GM15510 (cell line): ENCODE data around the gene AHCYL1.

Source experiments
- POLR2A ChIP-seq: IDR thresholded peaks from 3 replicates; pipeline ENCODE4 v1.6.1; 2011; ENCODE audit warnings: borderline replicate concordance; ENCODE audit not compliant: insufficient read length; ENCODE audit errors: extremely low read depth

Gene AHCYL1

DNA sequence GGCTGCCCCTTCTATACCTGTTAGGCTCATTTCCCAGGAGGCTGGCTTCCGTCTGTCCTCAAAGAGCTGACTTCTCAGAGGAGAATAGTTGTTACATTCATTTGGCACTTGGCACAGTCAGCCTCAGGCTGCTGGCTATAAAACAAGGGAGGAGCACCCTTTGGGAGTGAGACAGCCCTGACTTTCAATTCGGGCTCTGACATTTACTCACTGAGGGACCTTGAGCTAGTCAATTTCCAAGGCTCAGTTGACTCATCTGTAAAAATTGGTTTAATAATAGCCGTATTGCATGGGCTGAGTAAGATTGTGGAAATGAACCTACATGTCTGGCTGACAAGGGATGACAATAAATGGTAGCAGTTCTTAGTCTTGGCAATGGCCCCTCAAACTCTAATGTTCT lies 72.2 kb downstream of the AHCYL1 start:
- no peak for TF ChIP-seq POLR2A

DNA sequence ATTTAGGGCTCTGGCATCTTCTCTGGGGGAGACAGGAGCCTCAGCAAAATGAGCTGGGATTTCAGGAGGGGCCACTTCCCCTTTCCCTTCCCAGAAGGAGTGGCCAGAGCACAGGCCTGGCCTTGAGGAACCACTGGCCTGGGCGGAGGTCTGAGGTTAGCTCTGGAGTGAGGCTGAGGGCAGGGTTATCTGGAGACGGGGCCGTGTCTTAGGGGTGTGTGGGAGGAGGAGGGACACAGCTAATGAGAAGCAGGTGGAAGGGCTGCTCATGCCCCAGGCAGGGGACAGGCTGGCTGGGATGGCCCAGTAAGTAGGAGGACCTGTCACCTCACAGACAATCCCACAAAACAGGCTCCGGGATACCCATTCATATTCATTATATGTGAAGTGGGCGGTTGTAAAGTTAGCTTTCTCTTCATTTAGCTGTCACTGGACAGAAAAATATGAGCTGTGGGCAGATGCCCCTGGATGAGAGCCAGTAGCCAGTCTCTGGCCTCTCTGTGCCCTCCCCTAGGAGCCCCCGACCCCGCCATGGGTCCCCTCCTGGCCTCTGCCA lies 73.5 kb downstream of the AHCYL1 start:
- no peak for TF ChIP-seq POLR2A

DNA sequence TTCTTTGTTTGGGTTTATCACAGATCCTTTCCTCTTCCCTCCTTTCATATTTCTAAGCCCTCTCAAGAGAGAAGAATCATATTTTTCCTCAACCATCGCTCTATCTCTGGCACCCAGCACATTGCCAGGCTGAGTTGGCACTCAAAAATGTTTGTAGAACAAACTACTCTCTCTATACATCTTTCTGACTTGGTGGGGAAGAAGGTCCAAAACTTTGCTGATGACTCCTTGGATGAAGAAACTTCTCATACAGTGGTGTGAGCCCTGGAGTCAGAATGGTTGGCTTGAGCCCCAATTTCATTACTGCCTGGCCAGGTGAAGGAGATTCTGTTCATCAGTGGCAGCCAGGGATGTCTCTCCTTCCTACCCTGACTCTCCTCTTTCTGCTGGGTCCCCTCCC lies 74.0 kb downstream of the AHCYL1 start:
- TF ChIP-seq POLR2A = no peak

DNA sequence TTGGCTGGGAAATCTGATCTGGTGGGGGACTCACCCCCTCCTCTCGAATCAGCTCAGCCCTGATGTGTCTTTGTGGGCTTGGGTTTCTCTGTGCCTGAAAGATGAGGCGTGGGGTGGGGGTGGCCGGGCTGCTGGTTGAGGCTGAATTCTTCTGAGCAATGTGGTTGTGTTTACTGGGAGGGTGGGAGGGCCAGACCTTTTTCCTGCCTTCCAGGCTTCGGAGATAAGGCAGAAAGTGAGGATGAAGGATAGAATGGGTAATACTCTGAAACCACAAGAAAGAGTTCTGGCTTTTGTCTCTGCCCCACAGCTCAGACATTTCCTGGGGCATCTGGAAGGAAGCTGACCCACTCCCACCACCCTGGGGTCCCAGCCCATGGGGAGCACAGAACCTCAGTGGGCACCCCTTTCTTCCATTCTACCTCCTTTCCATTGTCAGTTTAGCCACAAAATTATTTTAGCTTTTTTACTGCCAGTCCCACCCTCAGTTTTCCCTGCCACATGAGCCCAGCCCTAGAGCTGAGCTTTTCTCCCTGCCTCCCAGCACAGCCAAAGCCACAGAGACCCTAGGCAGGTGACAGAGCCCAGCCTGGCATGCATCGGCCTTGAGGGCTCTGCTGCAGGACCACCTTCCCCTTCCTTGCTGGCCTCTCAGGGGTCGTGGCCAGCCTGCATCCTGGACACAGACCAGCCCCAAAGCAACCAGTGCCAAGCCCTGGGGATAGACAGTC lies 74.7 kb downstream of the AHCYL1 start:
- no peak for TF ChIP-seq POLR2A

DNA sequence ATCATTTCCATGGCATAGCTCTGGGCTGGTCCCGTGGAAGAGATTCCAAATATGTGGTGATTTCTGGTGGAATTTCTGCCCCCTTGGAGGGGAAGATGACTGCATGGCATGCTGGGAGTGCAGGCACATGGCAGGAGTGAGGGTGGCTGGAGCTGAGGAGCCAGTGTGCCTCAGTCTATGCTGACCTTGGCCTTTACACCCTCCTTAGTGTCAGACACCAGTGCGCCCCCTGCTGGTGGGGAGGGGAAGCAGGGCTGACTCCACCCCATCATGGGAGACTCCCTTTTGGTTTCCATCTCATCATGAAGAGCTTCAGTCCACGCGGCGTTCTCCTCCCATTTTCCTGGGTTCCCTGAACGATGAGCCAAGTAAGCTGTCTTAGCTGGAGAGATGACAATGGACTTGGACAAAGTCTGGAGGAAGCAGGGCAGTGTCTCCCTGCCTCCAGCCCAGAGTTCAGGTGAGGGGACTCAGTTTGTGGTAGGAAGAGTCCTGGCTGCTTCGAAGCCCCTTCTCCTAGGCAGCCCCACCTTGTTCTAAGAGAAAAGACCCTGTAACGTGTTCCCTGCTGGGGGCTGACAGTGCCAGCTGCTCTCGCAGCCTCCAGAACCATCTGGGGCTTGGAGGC lies 75.6 kb downstream of the AHCYL1 start:
- TF ChIP-seq POLR2A = no peak

DNA sequence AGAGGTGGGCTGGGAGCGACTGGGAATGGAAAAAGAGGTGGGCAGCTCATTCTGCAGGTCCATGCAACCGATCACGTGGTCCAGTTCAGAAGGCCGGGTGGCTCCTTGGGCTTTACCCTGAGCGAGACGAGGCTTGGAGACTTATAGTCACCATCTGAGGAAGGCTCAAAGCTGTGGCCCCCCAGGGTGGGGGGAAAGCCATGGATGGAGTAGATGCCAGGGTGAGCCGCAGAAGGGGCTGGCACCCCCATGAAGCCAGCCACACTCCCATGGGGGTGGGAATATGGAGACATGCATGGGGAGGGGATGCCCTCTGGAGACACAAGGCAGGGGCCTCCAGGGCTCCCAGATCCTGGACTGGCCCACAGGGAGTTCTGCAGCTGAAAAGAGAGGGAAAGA lies 76.1 kb downstream of the AHCYL1 start:
- TF ChIP-seq POLR2A = no peak

DNA sequence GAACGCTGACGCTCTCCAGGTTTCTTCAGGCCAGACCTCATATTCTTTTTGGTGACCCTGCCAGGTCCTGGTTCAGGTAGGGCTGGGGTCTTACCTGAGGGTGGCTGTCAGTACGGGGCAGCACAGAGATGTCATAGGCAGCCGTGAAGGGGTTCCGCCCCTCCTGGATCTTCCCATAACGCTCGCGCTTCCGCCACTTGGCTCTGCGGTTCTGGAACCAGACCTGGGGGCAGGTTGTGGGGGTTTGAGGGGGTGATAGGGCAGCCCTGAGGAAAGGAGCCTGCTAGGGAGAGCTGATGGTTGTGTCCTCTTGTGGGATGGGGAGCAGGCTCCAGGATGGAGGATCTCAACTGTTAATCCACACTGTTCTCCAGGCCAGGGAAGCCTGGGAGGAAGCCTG lies 76.8 kb downstream of the AHCYL1 start:
- no peak for TF ChIP-seq POLR2A

DNA sequence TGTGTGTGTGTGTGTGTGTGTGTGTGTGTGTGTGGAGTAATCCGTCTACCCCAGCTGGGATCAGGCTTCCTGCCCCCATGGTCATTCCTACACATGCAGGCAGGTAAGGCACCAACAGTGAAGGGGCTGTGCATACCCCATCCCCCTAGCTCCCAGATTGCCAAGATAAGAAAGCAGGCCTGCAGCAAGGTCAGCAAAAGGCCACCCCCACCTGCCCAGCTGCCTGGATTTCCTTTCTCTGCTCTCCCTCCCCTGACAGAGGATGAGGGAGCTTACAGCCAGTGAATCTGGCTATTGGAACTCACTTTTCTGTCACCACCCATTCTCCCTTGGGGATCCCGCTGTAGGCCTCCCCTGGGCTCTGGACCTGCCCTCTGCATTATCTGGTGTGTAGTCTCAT lies 78.0 kb downstream of the AHCYL1 start:
- TF ChIP-seq POLR2A = no peak

DNA sequence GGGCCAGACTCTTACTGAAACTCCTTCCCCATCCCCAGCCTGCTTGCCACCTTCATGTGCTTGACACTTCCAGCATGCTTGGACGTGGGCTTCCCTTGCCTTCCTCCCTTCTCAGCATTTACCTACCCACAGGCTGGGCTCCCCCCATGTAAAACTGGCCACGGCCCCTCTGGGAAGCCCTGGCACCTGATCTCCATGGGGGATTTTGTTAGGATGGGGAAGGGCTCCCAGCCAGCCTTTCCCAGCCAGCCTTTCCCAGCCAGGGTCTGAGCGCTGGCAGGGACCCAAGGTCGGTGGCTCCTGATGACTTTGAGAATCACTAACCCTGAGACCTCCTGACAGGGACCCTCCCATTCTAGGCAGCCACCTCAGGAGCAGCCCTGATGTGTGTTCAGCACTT lies 79.2 kb downstream of the AHCYL1 start:
- TF ChIP-seq POLR2A = no peak

DNA sequence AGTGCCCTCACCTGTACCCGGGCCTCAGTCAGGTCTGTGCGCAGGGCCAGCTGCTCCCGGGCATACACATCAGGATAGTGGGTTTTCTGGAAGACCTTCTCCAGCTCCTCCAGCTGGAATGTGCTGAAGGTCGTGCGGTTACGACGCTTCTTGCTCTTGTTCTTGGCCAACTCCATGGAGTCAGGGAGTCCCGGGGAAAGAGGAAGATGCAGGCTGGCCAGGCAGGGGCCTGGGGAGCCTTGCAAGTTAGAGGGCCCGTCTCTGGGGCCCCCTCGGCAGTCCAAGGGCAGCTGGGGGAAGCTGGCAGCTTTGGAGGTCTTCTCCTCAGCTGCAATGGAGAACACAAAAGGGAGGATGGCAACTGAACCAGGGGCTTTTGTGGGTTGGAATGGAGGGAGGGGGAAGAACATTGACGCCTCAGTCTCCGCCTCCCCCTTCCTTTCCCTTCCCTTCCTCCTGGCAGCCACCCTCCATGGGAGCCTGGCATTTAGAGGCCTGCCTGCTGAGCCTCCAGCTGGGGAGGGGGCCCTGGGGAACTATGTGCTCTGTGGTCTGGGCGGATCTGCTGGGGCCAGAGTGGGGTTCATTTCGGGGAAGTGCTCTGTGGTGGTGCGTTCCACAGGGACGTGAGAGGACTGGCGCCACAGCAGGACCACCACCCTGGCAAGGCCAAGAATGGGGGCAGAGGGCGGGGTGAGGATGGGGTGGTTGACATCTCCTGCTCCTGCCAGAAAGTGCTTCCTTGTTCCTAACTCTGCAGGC lies 80.2 kb downstream of the AHCYL1 start:
- no peak for TF ChIP-seq POLR2A

DNA sequence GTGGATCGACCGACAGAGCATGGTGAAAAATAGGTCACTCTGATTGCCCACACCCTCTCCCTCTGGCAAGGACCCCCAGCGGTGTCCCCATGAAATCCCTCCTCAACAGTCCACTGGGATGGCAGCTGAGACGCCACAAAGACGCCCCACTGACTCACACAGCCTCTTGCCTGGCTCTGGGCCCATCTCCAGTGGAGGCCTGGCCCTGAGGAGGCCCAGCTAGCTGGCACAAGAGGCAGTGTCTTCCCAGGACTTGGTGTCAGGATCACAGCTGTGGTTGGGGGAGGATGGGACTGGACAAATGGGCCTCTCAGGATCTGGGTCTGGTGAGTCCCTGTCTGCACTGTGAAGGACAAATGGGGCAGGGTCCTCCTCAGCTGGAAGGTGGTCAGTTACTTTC lies 81.3 kb downstream of the AHCYL1 start:
- TF ChIP-seq POLR2A = no peak

DNA sequence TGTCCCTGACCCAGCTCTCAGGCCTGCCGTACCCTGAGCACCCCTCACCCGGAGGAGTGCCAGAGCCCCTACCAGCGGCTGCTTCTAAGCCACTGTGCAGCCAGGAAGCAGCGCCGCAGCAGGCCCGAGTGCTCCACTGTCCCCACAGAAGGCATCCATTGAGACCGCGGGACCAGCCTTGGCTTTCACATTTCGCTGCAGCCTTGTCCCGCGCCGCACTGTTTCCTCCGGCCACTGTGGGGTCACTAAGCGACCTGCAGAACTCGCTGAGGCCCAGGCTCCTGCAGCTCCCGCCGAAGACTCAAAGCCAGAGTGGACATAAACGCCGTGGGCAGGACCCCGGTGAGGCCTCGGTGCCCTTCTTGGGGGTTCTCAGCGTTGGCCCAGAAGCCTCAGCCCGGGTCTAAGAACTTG lies 82.9 kb downstream of the AHCYL1 start:
- no peak for TF ChIP-seq POLR2A

DNA sequence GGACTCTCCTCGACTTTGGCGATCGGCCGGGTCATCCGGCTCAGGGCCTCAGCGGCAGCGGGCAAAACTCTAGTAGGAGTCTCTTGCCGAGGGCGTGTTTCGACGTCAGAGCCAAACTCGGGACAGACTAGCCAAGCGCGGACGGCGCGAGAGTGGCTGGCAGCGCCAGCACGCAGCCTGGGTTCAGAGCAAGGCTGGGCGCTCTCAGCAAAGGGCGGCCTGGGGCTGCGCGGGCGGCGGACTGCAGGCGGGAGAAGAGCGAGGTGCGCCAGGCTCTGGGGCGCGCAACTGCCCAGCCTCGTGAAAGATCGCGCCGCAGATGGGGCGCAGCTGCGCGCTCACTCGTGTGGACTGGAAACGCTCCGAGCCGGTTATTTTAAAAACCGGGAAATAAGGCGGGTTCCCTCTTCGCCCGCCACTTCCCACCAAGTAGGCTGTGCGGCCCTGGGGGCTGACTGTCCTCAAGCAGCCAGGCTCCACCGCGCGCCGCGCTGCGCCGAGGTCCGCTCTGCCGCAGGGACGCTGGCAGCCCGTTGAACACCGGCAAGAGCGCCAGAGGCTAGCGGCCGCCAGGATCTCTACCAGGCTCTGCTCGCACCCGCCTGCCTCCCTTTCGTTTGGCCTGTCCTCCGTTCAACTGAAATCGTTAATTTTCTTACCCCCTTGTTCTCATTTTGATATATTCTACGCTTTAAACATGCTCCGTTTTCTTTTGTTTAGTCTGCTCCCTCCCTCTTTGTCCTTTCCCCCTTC lies 83.5 kb downstream of the AHCYL1 start:
- TF ChIP-seq POLR2A = no peak

DNA sequence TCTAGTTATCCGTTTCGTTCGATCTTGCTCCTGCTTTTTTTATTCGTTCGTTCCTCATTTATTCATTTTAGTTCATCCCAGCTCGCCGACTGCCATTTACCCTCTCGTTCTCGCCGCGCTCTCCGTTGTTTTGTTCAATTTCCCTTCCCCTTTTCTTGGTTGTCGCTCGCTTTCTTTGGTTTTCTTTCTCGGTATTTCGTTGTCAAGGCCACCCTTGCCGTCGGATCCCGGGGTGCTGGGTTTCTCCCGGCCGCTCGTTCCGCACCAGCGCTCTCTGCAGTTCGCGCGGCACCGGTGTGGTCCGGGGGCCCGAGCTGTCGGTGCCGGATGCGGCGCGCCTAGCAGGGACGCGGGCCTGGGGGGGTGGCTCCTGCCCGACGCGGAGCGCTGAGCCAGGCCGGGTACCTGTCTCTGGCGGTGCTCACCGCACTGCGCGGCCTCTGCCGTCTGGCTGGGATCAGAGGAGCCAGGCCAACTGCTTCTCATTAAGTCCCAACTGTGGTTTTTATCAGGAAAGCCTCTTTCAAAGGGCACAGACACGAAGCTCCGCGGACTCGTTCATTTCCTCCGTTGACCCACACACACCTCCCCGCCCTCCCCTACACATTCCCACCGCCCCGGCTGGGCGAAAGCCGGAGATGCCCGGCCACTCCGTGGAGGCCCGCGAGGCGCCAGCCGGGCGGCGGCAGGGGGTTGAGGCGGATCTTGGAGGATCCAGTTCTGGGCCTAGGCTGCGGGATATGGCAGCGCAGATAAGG lies 84.3 kb downstream of the AHCYL1 start:
- no peak for TF ChIP-seq POLR2A
